Hematopoietic multipotent progenitor cell treated with erythropoietin and hydrocortisone succinate and interleukin-3 and kit ligand, for 8 days (in vitro differentiated cells): ENCODE measurements around the gene ACOT7.

Experiments used
- DNase-seq: peaks from one replicate; pipeline ENCODE4 v3.0.0-alpha.2; 2015

ACOT7 gene

GRCh38 chr1:6307099-6307498 lies 86.5 kb downstream of the ACOT7 start:
- DNase-seq = no peak

GRCh38 chr1:6303397-6304012 lies 90.1 kb downstream of the ACOT7 start:
- no peak for DNase-seq

DNA sequence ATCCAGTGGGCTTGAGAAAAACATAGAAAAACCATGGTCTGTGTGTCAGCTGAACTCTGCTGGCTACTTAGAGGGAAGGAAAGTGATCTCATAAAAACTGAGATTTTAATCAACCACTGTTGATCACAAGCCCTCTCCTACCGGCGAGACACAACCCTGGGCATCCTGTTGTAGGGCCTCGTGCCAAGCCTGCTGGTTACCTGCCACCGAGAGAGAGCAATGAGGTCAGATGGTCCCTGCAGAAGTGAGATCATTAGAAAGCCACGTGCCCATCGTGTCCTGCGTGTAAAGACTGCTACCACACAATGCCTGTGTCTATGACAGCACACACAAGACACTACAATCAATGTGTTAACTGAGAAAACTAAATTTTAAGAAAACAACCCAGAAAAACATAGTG lies 91.0 kb downstream of the ACOT7 start:
- DNase-seq = no peak

DNA sequence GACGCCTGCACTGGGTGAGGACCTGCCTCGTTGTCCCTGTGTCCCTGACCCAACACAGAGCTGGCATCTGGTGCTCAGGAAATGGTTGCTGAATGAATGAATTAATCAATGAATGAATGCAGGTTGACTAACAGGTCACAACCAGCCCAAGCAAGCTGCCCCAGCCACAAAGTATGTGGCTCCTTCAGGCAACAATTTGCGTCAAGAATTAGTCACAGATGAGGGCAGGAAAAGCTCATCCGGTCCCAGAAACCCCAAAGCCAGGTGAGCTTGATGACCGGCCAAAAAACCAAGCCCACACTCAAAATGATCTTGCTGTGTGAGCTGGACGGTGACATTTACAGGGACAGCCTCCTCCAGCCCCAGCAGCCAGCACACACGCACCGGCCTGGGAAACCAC lies 92.0 kb downstream of the ACOT7 start:
- DNase-seq = no peak

DNA sequence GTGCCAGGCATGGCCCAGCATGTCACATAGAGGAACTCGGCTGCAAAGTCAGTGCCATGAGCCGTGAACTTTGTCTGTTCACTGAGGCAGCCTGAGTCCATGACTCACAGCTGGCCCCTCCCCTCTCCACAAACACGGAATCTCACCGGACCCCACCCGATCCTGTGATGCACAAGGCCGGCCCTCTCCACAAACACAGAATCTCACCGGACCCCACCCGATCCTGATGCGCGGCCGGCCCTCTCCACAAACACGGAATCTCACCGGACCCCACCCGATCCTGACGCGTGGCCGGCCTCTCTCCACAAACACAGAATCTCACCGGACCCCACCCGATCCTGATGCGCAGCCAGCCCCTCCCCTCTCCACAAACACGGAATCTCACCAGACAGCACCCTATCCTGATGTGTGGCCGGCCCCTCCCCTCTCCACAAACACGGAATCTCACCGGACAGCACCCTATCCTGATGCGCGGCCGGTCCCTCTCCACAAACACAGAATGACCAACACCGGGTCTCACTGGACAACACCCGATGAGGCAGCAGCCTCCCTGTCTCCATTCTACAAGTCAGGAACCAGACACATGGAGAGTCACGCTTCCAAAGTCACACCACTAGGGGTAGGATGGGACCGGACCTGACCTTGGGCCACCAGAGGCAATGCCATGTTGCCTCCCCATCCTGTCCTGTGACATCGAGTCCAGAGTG lies 93.1 kb downstream of the ACOT7 start:
- DNase-seq = no peak

- DNase-seq = no peak
These were observed 93.9 kb downstream of the ACOT7 start for GRCh38 chr1:6299557-6300165.

- DNase-seq = no peak
These were observed 94.6 kb downstream of the ACOT7 start for GRCh38 chr1:6298940-6299465.

- no peak for DNase-seq
These were observed 95.0 kb downstream of the ACOT7 start for GRCh38 chr1:6298530-6298929.

DNA sequence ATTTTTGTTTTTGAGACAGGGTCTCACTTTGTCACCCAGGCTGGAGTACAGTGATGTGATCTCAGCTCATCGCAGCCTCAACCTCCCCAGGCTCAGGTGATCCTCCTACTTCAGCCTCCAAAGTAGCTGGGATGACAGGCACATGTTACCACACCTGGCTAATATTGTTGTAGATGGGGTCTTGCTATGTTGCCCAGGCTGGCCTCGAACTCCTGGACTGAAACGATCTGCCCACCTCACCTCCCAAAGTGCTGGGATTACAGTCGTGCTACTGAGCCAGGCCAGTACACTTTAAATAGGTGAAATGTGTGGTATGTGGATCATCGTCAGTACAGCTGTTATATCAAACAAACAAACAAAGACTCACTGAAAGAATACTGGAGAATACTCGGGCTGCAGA lies 97.7 kb downstream of the ACOT7 start:
- no peak for DNase-seq

- DNase-seq = no peak
These were observed 98.5 kb downstream of the ACOT7 start for GRCh38 chr1:6294890-6295556.

DNA sequence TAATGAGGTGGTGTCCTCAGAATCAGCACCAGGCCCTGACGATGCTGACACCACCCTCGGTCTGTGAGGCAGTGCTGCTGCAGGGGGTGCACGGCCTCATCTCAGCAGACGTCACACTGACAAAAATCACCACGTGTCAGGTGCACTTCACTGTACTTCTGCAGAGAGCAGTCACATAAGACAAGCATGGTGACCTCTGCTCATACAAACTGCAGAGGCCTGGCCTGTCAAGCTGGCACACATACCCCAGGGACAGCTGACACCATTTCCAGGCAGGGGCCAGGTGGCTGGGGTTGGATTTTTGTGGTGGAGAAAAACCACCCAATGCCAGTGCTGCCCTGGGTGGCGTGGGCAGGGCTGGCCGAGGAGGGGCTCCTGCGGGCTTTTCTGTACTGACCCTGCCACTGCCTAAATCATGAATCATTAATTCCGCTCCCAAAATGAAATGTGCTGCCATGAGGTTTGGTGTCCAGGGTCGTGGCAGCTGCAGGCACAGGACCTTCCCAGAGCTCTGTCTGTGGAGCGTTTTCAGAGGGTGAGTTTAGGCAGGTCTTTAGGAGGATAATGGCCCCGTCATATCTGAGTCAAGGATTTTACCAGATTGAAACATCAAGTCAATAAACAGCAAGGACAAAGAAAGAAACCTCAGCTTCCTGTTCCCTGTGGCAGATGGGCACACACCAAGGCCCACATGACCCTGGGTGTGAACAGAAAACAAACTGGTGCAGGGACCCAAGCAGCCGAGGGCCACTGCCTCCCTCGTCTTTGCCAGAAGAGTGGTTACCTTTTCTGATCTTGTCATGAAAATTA lies 99.3 kb downstream of the ACOT7 start:
- no peak for DNase-seq

DNA sequence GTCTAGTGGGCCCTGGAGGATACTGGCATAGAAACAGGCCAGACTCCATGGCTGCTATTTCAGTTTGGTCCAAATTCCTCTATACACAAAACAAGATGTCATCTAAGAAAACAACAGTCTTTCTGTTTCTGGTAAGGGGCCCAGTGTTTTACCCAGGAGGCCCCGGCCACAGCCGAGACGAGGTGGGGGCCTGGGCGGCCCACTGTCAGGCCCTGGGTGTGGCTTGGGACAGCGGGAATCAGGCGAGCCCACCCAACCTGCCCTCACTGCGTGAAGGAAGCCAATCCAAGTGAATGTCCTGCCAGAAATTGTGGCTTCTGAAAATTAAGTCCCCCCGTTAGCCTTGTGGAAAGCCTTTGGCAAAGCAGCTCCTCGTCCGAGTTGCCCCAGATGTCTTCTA lies 101.5 kb downstream of the ACOT7 start:
- DNase-seq = no peak

DNA sequence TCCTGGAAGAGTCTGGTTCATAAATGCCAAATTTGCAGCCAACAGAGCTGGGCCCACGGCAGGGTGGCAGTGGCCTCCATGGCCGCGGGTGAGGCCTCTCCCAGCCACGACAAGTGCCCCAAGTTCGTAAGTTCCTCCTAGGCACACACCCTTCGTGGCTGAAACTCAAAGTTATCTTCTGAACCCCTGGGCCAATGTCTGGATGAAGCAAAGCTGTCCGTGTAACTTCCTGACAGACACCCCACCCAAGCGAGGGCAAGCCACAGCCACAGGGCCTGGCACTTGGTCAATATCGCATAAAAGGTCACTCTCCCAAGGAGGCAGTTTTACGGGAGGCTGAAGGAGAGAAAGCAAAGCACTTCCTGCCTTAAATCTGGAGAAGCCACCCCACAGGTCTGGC lies 104.9 kb downstream of the ACOT7 start:
- DNase-seq = peak; percentile 18

- no peak for DNase-seq
These were observed 105.5 kb downstream of the ACOT7 start for GRCh38 chr1:6288026-6288425.

DNA sequence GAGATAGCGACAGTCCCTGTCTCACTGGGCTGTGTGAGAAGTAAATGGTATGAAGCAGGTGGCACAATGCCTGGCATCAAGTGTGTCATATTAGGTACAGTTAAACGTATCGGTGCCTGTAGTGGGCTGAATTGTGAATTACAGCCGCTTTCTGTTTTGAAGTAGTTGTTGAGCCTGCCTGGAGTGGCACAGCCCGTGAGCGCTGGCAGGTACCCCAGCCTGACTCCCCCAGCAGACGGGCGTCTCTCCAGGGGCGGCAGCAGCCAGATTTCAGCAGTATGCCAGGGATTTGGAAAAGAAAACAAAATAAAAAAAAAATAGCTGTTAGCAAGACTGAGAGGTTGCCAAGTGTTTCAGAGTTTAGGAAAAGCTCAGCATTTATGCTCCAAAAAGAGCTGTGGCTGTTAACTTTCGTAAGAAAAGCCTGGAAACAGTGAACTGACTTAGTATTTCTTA lies 106.1 kb downstream of the ACOT7 start:
- no peak for DNase-seq

GRCh38 chr1:6287029-6287428 lies 106.5 kb downstream of the ACOT7 start:
- DNase-seq = no peak

- DNase-seq = no peak
These were observed 107.3 kb downstream of the ACOT7 start for GRCh38 chr1:6286266-6286665.

DNA sequence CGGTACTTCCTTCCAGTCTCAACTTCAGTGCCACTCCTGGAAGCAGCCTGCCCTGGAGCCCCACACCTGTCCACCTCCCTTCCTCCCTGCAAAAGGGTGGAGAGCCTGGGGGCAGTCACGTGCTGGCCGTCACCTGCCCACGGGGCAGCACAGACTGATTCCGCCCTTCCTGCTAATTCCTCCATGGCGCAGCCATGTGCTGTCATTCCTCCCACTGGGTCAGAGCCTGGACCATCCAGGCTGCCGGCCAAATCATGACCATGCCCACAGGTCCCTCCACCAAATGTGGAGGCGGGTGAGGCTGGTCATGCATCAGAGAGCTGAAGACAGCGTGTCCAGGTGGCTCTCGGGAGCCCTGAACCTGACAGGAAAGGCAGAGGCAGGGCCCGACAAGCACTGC lies 108.2 kb downstream of the ACOT7 start:
- no peak for DNase-seq

GRCh38 chr1:6282577-6283270 lies 110.8 kb downstream of the ACOT7 start:
- no peak for DNase-seq

DNA sequence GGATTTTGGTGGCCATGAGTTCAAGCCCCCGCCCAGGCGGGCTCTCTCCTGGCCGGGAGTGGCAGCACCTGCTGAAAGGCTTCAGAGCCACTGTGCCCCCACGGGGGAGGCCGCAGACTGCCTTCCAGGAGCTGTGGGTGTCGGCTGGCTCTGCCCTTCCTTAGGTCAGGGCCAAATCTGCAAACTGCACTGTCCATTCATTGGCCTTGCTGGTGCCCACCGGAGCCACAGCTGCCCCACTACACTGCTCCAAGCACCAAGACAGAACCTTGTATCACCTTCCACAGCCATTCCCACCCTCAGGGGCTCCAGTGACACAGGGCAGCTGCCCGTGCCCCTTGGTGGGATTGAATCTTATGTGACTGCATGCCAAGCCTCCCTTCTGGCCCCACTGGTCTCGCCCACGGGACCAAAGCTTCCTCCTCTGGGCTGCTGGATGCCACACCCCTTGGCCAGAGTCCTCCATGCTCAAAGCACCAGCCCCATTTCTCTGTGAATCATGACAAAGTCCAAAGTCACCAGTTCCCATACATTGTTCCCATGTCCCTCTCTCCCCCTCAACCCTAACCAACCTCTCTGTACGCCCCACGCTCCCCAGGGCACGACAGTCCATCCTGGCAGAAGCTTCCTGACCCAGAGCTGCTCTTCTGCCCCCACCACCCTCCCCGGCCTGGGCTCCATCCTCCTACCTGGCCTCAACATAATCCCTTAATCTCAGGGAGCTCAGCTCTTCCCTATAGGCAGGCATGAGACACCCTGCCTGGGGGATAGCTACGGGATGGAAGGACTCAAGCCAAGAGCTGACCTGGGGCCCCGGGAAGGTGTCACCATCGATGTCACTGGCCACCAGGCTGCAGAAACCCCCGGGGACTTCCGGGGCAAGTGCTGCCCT lies 111.8 kb downstream of the ACOT7 start:
- no peak for DNase-seq
